ENCODE data around the gene PDAP1. TPM values are rescaled to one million over a fixed set of nuclear protein-coding genes. Genes with fewer than 3 reads are reported as not detected.

Gene PDAP1
- total and polyA plus RNA-seq, 12 donors = 71.4 to 312 (median 97.6) TPM

- Histone ChIP-seq H3K4me1 (peaks cover 9 to 41% (median 32%) of the 10 kb centered on the region in 9 donors), H3K9me3 (no peaks in the 10 kb centered on the region), H3K36me3 (peaks cover 0 to 80% (median 23%) of the 10 kb centered on the region in 9 donors), H3K27me3 (no peaks in the 10 kb centered on the region), H3K27ac (no peak overlapping the region), H3K4me3 (no peak overlapping the region)
- intact Hi-C loops (cut with DNase I) = no loop called here
- no peak for ATAC-seq
- WGBS, 2 donors = 99 to 100% methylated on average over 3 of the region's 3 CpGs
- TF ChIP-seq CTCF (IDR thresholded peaks at IDR 0.05) = no peak
- no peak for DNase-seq
These were observed 5.5 kb downstream of the PDAP1 start for GRCh38 chr7:99402854-99403253.

- H3K27me3 ChIP-seq = no peaks in the 10 kb centered on the region
- no peak for DNase-seq
- H3K9me3 ChIP-seq = no peaks in the 10 kb centered on the region
- no peak for ATAC-seq
- 65 to 71% methylated on average over 6 of the region's 6 CpGs for WGBS, 2 donors
- no peak for TF ChIP-seq CTCF (IDR thresholded peaks at IDR 0.05)
- intact Hi-C loops (cut with DNase I) = no loop called here
- H3K4me1 ChIP-seq = peaks cover 0 to 8% (median 6%) of the 10 kb centered on the region in 9 donors
- peak overlapping the region in 1 of 10 donors; percentile 3 for H3K27ac ChIP-seq
- H3K4me3 ChIP-seq = no peak overlapping the region
- peaks cover 0 to 100% (median 33%) of the 10 kb centered on the region in 9 donors for H3K36me3 ChIP-seq
These were observed 8.8 kb downstream of the PDAP1 start for GRCh38 chr7:99399597-99399996.

- DNase-seq (no peak), ATAC-seq (peak in 1 of 8 donors; percentile 1)
- H3K9me3 ChIP-seq = no peaks in the 10 kb centered on the region
- H3K4me3 ChIP-seq = no peak overlapping the region
- H3K36me3 ChIP-seq = peaks cover 0 to 100% (median 33%) of the 10 kb centered on the region in 9 donors
- TF ChIP-seq CTCF (IDR thresholded peaks at IDR 0.05) = no peak
- H3K4me1 ChIP-seq = peaks cover 0 to 10% (median under 1%) of the 10 kb centered on the region in 9 donors
- intact Hi-C loops (cut with DNase I) = no loop called here
- WGBS, 2 donors = 73 to 79% methylated on average over 5 of the region's 5 CpGs
- no peak overlapping the region for H3K27ac ChIP-seq
- H3K27me3 ChIP-seq = no peaks in the 10 kb centered on the region
These were observed 9.4 kb downstream of the PDAP1 start for GRCh38 chr7:99398891-99399445.

GRCh38 chr7:99397297-99397983 is 11.0 kb downstream of the PDAP1 start:
- no peak for TF ChIP-seq CTCF (IDR thresholded peaks at IDR 0.05)
- intact Hi-C loops (cut with DNase I) = no loop called here
- 80% methylated on average over 18 of the region's 18 CpGs for WGBS, 2 donors
- Histone ChIP-seq H3K4me3 (no peak overlapping the region), H3K27me3 (no peaks in the 10 kb centered on the region), H3K36me3 (peaks cover 0 to 99% (median 27%) of the 10 kb centered on the region in 9 donors), H3K4me1 (peaks cover 1 to 24% (median 16%) of the 10 kb centered on the region in 9 donors), H3K27ac (no peak overlapping the region), H3K9me3 (no peaks in the 10 kb centered on the region)
- no peak for ATAC-seq
- no peak for DNase-seq
